ENCODE results near the gene RNF4.
"Not testable (repeated sequence)": the region's sequence is repeated elsewhere in the genome, so short reads cannot be mapped to it uniquely, and the experiment has no call there.

Gene RNF4

DNA sequence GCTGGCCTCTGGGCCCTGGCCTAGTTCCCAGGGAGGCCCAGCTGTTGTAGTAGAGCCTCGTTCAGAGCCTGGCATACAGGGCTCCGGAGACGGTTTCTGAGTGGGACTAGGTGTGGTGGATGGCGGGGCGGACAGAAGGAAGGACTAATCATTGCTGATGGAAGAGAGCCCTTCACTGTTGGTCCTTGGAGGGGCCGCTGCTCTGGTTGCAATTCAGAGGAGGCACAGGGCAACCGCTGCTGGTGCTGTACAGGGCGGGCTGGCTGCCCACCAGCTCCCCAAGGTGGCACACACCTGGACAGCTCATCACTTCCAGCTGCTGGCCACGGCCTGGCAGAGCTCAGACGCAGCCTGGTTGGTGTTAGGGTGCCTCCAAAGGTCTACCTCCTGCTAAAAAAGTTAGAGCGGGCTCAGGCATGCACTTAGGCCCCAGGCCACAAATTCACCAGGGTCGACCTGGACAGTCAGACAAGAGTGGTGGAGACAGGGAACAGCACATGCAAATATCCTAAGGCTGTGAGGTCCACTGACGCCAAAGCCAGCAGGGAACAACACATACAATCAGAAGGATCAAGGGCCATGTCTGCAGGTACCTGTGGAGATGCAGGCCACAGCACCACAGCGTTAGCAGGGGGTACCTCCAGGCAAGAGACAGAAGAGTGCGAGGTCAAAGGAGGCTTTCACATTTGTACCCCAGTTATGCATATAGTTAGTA lies 7.5 kb upstream of the RNF4 start:
- Histone ChIP-seq H3K4me3 (ENCODE audit: insufficient read length, low read depth) (no peak overlapping the region), H3K4me1 (ENCODE audit: insufficient read depth, insufficient read length) (peaks cover 16% of the 10 kb centered on the region), H3K36me3 (ENCODE audit: insufficient read depth, insufficient read length, low read length) (peaks cover 11% of the 10 kb centered on the region), H3K9ac (ENCODE audit: insufficient read length, low read depth) (no peak overlapping the region), H3K9me3 (ENCODE audit: insufficient read depth, low read length) (no peaks in the 10 kb centered on the region), H3K27me3 (ENCODE audit: insufficient read depth, insufficient read length) (peaks cover 25% of the 10 kb centered on the region)
- no peak for TF ChIP-seq ZNF274 (IDR thresholded peaks at IDR 0.05; ENCODE audit: low read depth, low read length)
- TF ChIP-seq SUZ12 (IDR thresholded peaks at IDR 0.05; ENCODE audit: extremely low read depth, insufficient read depth, insufficient read length): no peak
- no peak for TF ChIP-seq YY1 (IDR thresholded peaks at IDR 0.05; ENCODE audit: insufficient read depth, insufficient read length)
- no peak for DNase-seq (ENCODE audit: low read depth, low spot score)

DNA sequence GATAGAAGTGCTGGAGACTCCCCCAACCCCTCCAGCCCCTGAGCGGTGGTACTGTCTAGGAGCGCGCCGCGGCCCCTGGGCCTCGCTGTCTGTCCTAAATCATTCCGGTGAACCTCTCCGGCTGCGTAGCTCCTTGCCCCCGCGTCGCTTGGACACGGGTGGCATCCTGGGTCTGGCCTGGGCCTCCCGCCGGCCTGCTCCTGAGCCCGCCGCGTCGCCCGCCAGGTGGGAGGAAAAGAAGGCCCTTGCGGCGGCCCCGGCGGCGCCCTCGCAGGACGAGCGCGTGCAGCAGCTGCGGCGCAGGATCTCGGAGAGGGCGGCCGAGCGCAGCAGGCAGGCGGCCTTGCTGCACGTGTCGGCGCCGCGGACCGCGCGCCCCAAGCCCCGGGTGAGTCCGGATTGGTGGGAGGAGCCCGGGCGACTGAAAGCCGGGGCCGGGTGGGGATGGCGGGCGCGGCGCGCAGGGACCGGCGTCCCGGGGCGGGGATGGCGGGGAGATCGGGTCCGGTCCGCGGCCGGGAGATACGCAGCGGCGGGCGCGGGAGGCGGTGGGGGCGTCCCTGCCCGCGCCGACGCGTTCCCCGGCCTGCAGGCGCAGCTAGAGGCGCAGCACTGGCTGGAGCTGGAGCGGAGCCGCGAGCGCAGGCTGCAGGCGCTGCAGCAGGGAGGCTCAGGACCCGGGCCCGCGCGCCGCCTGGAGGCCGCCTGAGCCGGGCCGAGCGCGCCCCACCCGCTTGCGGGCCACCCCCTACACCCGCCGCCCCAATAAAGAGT lies 6.5 kb upstream of the RNF4 start:
- Histone ChIP-seq H3K36me3 (ENCODE audit: insufficient read depth, insufficient read length, low read length) (peaks cover 16% of the 10 kb centered on the region), H3K4me1 (ENCODE audit: insufficient read depth, insufficient read length) (peaks cover 13% of the 10 kb centered on the region), H3K27me3 (ENCODE audit: insufficient read depth, insufficient read length) (peaks cover 25% of the 10 kb centered on the region), H3K9ac (ENCODE audit: insufficient read length, low read depth) (peak overlapping the region; percentile 83), H3K9me3 (ENCODE audit: insufficient read depth, low read length) (no peaks in the 10 kb centered on the region), H3K4me3 (ENCODE audit: insufficient read length, low read depth) (peak overlapping the region; percentile 51)
- TF ChIP-seq YY1 (IDR thresholded peaks at IDR 0.05; ENCODE audit: insufficient read depth, insufficient read length): no peak
- TF ChIP-seq ZNF274 (IDR thresholded peaks at IDR 0.05; ENCODE audit: low read depth, low read length): no peak
- no peak for TF ChIP-seq SUZ12 (IDR thresholded peaks at IDR 0.05; ENCODE audit: extremely low read depth, insufficient read depth, insufficient read length)
- DNase-seq (ENCODE audit: low read depth, low spot score): peak; percentile 50

DNA sequence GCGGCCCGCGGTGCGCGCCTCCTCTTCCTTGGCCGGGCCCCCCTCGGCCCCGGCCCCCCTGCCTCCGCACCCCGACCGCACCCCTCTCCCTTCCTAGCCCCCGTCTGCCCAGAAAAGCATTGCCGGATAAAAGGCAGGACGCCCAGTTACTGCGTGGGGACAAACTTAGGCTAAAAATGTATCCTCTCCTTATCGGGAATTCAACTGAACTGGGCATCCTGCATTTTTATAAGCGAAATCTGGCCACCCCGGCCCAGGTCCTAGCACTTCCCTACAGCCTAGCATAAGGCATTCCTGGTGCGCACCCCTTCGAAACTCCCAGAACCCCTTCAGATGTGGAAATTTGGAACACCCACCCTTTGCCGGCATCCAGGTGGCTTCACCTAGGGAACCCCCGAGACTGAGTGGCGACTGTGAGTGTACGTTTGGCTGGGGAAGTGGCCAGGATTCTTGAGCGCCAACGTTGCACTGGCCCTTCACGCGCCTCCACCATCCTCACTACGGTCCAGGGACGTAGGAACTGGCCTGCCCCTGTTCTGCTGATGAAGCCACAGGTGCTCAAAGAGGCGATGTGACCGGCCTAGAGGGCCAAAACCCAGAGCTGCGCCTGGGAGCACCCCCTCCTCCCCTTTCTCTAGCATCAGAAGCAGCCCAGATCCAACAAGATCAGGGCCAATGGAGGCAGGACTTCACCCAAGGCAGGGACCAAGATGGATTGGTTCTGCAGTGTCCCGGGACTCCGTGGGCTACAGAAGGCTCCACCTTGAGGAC lies 5.7 kb upstream of the RNF4 start:
- Histone ChIP-seq H3K27me3 (ENCODE audit: insufficient read depth, insufficient read length) (peaks cover 25% of the 10 kb centered on the region), H3K9ac (ENCODE audit: insufficient read length, low read depth) (peak overlapping the region; percentile 83), H3K9me3 (ENCODE audit: insufficient read depth, low read length) (no peaks in the 10 kb centered on the region), H3K4me3 (ENCODE audit: insufficient read length, low read depth) (no peak overlapping the region), H3K36me3 (ENCODE audit: insufficient read depth, insufficient read length, low read length) (peaks cover 16% of the 10 kb centered on the region), H3K4me1 (ENCODE audit: insufficient read depth, insufficient read length) (peaks cover 13% of the 10 kb centered on the region)
- no peak for DNase-seq (ENCODE audit: low read depth, low spot score)
- TF ChIP-seq SUZ12 (IDR thresholded peaks at IDR 0.05; ENCODE audit: extremely low read depth, insufficient read depth, insufficient read length): no peak
- no peak for TF ChIP-seq YY1 (IDR thresholded peaks at IDR 0.05; ENCODE audit: insufficient read depth, insufficient read length)

DNA sequence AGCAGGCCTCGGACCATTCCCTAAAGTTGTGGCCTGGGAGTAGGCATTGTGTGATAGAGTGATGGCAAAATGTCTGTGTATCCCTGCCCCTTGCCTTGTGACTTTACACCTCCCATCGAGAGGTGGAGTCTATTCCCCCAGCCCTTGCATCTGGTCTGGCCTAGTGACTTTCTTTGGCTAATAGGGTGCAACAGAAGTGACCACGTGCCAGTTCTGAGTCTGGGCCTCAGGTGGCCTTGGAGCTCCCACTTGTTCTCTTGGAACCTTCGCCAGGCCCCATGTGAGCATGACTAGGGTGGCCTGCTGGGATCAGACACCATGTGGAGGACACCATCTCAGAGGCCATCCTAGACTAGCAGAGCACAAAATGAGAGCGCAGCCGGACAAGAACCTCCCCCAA lies 3.9 kb upstream of the RNF4 start:
- TF ChIP-seq YY1 (IDR thresholded peaks at IDR 0.05; ENCODE audit: insufficient read depth, insufficient read length) (no peak), ZNF274 (IDR thresholded peaks at IDR 0.05; ENCODE audit: low read depth, low read length) (no peak), SUZ12 (IDR thresholded peaks at IDR 0.05; ENCODE audit: extremely low read depth, insufficient read depth, insufficient read length) (no peak)
- Histone ChIP-seq H3K36me3 (ENCODE audit: insufficient read depth, insufficient read length, low read length) (peaks cover 19% of the 10 kb centered on the region), H3K9ac (ENCODE audit: insufficient read length, low read depth) (no peak overlapping the region), H3K4me3 (ENCODE audit: insufficient read length, low read depth) (no peak overlapping the region), H3K9me3 (ENCODE audit: insufficient read depth, low read length) (no peaks in the 10 kb centered on the region), H3K4me1 (ENCODE audit: insufficient read depth, insufficient read length) (peaks cover 11% of the 10 kb centered on the region), H3K27me3 (ENCODE audit: insufficient read depth, insufficient read length) (peaks cover 25% of the 10 kb centered on the region)
- no peak for DNase-seq (ENCODE audit: low read depth, low spot score)

DNA sequence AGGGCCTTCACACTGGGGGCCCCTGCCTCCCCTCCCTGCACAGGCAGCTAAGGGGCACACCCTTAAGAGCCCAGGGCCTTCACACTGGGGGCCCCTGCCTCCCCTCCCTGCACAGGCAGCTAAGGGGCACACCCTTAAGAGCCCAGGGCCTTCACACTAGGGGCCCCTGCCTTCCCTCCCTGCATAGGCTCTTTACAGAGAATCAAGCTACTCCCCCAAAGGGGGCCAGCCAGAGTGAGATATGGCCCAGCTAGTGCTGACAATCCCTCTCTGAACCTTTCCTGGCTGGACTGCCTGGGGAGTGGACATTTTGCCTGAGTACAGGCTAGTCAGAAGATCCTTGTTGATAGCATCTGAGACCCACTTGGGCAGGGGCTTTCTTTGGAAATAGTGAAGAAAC lies 3.4 kb upstream of the RNF4 start:
- not testable (repeated sequence) for H3K9ac ChIP-seq (ENCODE audit: insufficient read length, low read depth); DNase-seq (ENCODE audit: low read depth, low spot score); H3K4me3 ChIP-seq (ENCODE audit: insufficient read length, low read depth); H3K9me3 ChIP-seq (ENCODE audit: insufficient read depth, low read length)
- Histone ChIP-seq H3K27me3 (ENCODE audit: insufficient read depth, insufficient read length) (peaks cover 22% of the 10 kb centered on the region), H3K4me1 (ENCODE audit: insufficient read depth, insufficient read length) (peaks cover 11% of the 10 kb centered on the region), H3K36me3 (ENCODE audit: insufficient read depth, insufficient read length, low read length) (peaks cover 23% of the 10 kb centered on the region)

DNA sequence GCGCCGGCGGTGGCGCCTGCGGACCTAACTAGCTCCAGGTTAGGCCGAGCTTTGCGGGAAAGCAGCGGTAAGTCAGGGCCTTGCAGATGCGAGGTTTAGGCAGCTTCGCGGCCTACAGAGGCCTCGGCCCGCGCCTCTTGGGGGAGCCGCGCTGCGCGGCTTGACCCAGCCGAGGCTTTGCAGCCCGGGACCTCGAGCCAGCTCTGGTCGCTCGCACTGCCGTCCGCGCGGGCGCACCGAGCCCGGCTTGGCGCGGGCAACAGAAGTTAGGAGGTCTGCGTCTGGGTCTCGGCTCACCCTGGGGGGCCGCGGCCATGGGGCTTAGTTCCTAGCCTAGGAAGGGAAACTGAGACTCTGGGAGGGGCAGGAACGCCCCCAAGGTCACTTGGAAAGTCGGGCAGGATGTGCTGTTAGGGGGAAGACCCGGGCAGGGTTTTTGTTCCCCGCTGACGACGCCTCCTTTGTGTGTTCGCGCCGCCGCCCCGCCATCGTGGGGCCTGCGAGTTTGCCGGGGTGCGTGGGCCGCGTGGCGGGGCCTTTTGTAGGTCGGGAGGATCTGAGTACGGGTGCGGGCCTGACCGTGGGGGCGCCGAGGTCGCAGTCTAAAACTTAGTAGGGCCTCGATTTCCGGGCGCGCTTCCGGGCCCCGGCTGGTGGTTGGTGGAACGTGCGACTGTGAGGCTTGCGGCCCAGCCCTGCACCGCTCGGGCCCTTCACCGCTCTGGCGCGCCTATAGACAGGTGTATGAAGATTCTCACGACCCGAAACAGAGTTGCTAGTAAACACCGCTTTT lies 482 bp downstream of the RNF4 start:
- no peak for DNase-seq (ENCODE audit: low read depth, low spot score)
- no peak for TF ChIP-seq YY1 (IDR thresholded peaks at IDR 0.05; ENCODE audit: insufficient read depth, insufficient read length)
- TF ChIP-seq ZNF274 (IDR thresholded peaks at IDR 0.05; ENCODE audit: low read depth, low read length): no peak
- no peak for TF ChIP-seq SUZ12 (IDR thresholded peaks at IDR 0.05; ENCODE audit: extremely low read depth, insufficient read depth, insufficient read length)
- Histone ChIP-seq H3K36me3 (ENCODE audit: insufficient read depth, insufficient read length, low read length) (peaks cover 54% of the 10 kb centered on the region), H3K9me3 (ENCODE audit: insufficient read depth, low read length) (peaks cover 5% of the 10 kb centered on the region; the same call in 1 of the 2 replicates), H3K4me3 (ENCODE audit: insufficient read length, low read depth) (peak overlapping the region; percentile 98), H3K27me3 (ENCODE audit: insufficient read depth, insufficient read length) (peaks cover 3% of the 10 kb centered on the region), H3K4me1 (ENCODE audit: insufficient read depth, insufficient read length) (no peaks in the 10 kb centered on the region), H3K9ac (ENCODE audit: insufficient read length, low read depth) (peak overlapping the region; percentile 100)
